ENCODE data around the gene MDC1. TPM values are rescaled to one million over a fixed set of nuclear protein-coding genes. Genes with fewer than 3 reads are reported as not detected.
A peak's percentile ranks its signal among the peaks of the same experiment; 100 is the strongest.

The MDC1 gene
- total and polyA plus RNA-seq, 2 of the 13 experiments (the other 11 are each of a cell fraction or from before 2014, with no cell fraction given) = 8.4 to 14.0 TPM

DNA sequence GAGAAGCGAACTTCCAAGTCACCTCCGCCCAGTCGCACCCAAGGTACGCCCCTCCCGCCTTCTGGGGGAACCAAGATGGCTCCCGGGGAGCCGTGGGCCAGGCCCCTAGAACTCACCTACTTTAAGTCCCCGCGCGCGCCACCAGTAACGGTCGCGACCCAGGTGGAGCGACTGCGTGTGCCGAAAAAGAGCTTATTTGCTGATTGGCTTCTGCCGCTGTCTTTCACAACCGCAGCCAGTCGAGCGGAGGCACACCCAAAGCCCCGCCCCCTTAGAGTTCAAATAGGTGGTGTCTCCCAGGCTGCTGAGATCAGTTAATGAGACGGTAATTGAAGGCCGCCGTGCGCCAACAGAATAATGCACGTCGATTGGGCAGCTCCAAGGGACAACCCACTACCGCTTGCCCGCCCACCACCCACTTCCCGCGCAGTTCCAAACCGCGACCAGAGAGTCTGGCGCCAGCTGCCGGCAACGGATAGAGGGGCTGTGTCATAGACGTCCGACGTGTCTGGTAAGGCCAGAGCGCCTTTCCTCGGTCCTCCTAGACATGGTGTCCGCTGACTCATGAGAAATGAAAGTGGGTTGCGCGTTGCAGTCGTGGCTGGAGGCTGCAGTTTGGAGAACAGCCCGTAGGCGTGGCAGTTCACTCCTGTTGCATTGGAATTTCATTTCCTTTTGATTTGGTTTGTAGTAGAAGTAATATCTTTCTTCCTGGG lies at the start of gene MDC1 (continued):
- TF ChIP-seq, protein P1, sequence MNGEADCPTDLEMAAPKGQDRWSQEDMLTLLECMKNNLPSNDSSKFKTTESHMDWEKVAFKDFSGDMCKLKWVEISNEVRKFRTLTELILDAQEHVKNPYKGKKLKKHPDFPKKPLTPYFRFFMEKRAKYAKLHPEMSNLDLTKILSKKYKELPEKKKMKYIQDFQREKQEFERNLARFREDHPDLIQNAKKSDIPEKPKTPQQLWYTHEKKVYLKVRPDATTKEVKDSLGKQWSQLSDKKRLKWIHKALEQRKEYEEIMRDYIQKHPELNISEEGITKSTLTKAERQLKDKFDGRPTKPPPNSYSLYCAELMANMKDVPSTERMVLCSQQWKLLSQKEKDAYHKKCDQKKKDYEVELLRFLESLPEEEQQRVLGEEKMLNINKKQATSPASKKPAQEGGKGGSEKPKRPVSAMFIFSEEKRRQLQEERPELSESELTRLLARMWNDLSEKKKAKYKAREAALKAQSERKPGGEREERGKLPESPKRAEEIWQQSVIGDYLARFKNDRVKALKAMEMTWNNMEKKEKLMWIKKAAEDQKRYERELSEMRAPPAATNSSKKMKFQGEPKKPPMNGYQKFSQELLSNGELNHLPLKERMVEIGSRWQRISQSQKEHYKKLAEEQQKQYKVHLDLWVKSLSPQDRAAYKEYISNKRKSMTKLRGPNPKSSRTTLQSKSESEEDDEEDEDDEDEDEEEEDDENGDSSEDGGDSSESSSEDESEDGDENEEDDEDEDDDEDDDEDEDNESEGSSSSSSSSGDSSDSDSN (CRISPR knock-in tag; IDR thresholded peaks at IDR 0.05) = peak; percentile 80
- TF ChIP-seq, protein P2, sequence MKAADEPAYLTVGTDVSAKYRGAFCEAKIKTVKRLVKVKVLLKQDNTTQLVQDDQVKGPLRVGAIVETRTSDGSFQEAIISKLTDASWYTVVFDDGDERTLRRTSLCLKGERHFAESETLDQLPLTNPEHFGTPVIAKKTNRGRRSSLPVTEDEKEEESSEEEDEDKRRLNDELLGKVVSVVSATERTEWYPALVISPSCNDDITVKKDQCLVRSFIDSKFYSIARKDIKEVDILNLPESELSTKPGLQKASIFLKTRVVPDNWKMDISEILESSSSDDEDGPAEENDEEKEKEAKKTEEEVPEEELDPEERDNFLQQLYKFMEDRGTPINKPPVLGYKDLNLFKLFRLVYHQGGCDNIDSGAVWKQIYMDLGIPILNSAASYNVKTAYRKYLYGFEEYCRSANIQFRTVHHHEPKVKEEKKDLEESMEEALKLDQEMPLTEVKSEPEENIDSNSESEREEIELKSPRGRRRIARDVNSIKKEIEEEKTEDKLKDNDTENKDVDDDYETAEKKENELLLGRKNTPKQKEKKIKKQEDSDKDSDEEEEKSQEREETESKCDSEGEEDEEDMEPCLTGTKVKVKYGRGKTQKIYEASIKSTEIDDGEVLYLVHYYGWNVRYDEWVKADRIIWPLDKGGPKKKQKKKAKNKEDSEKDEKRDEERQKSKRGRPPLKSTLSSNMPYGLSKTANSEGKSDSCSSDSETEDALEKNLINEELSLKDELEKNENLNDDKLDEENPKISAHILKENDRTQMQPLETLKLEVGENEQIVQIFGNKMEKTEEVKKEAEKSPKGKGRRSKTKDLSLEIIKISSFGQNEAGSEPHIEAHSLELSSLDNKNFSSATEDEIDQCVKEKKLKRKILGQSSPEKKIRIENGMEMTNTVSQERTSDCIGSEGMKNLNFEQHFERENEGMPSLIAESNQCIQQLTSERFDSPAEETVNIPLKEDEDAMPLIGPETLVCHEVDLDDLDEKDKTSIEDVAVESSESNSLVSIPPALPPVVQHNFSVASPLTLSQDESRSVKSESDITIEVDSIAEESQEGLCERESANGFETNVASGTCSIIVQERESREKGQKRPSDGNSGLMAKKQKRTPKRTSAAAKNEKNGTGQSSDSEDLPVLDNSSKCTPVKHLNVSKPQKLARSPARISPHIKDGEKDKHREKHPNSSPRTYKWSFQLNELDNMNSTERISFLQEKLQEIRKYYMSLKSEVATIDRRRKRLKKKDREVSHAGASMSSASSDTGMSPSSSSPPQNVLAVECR (CRISPR knock-in tag; IDR thresholded peaks at IDR 0.05; ENCODE audit: borderline replicate concordance) = peak; percentile 98
- 0 out of 2 replicates have a peak, but pooled peaks have one; percentile 61 for TF ChIP-seq ZNF891 (CRISPR knock-in tag; IDR thresholded peaks at IDR 0.05)
- TF ChIP-seq CENPT (CRISPR knock-in tag; IDR thresholded peaks at IDR 0.05; ENCODE audit: low read depth) = peak; percentile 87; the same call in 1 of the 2 replicates
- TF ChIP-seq ZNF44 (CRISPR knock-in tag; IDR thresholded peaks at IDR 0.05) = peak; percentile 88; the same call in 1 of the 2 replicates
- TF ChIP-seq, protein P3, sequence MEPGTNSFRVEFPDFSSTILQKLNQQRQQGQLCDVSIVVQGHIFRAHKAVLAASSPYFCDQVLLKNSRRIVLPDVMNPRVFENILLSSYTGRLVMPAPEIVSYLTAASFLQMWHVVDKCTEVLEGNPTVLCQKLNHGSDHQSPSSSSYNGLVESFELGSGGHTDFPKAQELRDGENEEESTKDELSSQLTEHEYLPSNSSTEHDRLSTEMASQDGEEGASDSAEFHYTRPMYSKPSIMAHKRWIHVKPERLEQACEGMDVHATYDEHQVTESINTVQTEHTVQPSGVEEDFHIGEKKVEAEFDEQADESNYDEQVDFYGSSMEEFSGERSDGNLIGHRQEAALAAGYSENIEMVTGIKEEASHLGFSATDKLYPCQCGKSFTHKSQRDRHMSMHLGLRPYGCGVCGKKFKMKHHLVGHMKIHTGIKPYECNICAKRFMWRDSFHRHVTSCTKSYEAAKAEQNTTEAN (CRISPR knock-in tag; conservative IDR thresholded peaks at IDR 0.05) = peak; percentile 87
- TF ChIP-seq, protein P4, sequence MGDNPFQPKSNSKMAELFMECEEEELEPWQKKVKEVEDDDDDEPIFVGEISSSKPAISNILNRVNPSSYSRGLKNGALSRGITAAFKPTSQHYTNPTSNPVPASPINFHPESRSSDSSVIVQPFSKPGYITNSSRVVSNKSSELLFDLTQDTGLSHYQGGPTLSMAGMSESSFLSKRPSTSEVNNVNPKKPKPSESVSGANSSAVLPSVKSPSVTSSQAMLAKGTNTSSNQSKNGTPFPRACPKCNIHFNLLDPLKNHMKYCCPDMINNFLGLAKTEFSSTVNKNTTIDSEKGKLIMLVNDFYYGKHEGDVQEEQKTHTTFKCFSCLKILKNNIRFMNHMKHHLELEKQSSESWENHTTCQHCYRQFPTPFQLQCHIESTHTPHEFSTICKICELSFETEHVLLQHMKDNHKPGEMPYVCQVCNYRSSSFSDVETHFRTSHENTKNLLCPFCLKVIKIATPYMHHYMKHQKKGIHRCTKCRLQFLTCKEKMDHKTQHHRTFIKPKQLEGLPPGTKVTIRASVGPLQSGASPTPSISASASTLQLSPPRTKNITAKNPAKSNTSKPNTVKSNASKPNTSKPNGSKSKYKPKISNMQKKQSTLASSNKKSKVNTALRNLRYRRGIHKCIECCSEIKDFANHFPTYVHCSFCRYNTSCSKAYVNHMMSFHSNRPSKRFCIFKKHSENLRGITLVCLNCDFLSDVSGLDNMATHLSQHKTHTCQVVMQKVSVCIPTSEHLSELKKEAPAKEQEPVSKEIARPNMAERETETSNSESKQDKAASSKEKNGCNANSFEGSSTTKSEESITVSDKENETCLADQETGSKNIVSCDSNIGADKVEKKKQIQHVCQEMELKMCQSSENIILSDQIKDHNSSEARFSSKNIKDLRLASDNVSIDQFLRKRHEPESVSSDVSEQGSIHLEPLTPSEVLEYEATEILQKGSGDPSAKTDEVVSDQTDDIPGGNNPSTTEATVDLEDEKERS (CRISPR knock-in tag; IDR thresholded peaks at IDR 0.05) = peak; percentile 87
- TF ChIP-seq RORA (CRISPR knock-in tag; IDR thresholded peaks at IDR 0.05) = no peak
- TF ChIP-seq, protein P5, sequence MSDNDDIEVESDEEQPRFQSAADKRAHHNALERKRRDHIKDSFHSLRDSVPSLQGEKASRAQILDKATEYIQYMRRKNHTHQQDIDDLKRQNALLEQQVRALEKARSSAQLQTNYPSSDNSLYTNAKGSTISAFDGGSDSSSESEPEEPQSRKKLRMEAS (IDR thresholded peaks at IDR 0.05) = peak; percentile 90
- TF ChIP-seq MTF2 (CRISPR knock-in tag; IDR thresholded peaks at IDR 0.05; ENCODE audit: borderline replicate concordance) = no peak
- peak; percentile 87; the same call in 1 of the 2 replicates for TF ChIP-seq SP140L (CRISPR knock-in tag; IDR thresholded peaks at IDR 0.05; ENCODE audit: borderline replicate concordance)
- peak; percentile 62 for TF ChIP-seq RFX5 (IDR thresholded peaks at IDR 0.05; ENCODE audit: low read depth, low read length)
- no peak for TF ChIP-seq ZNF484 (CRISPR knock-in tag; IDR thresholded peaks at IDR 0.05; ENCODE audit: borderline replicate concordance, low read depth)
- no peak for TF ChIP-seq ATM (IDR thresholded peaks at IDR 0.05; ENCODE audit: borderline replicate concordance)
- TF ChIP-seq NFE2L2 (IDR thresholded peaks at IDR 0.05; ENCODE audit: low read length) = peak; percentile 64; the same call in 1 of the 2 replicates
- peak; percentile 94 for TF ChIP-seq TEAD3 (CRISPR knock-in tag; optimal IDR thresholded peaks at IDR 0.05; ENCODE audit: borderline replicate concordance)
- TF ChIP-seq ZNF816 (CRISPR knock-in tag; IDR thresholded peaks at IDR 0.05; ENCODE audit: borderline replicate concordance) = peak; percentile 98
- TF ChIP-seq ZSCAN20 (CRISPR knock-in tag; IDR thresholded peaks at IDR 0.05; ENCODE audit: borderline replicate concordance) = 0 out of 2 replicates have a peak, but pooled peaks have one; percentile 19

Measured in HepG2 (cell line).